K562 (cell line): ENCODE results near the gene DCN. TPM values are rescaled to one million over a fixed set of nuclear protein-coding genes. Genes with fewer than 3 reads are reported as not detected.

Experiments
- ATAC-seq: fragments of 200-7000 bp; cut with Tn5 transposase; 3 replicates; pipeline ENCODE4 v1.9.1; 2020; ENCODE audit warnings: moderate library complexity
- BruUV-seq: library from RNA; stranded (reverse); fragments of 400-500 nt; replicated peaks from 2 replicates; lab custom pipeline; 2021; lab: Mats Ljungman, UMichigan
- CTCF ChIA-PET: fragments of 300-600 bp; formaldehyde crosslinking; extraction: SDS; loops from one replicate; lab custom pipeline; 2021; ENCODE audit warnings: low intra/inter-chr PET ratio; lab: Yijun Ruan, JAX
- POLR2A ChIA-PET: fragments of 300-600, 350-650 bp; sonication (Branson Sonifier 250); formaldehyde crosslinking; extraction: SDS; loops from one replicate; lab custom pipeline; 2021; ENCODE audit warnings: antibody characterized with exemption, inconsistent platforms; lab: Yijun Ruan, JAX
- DNase-seq, 4 experiments: peaks; one replicate each; pipeline versions ENCODE4 v3.0.0 to v3.0.0-alpha.2; 2011 to 2018; ENCODE audit warnings: low spot score in 3 of 4, mixed read lengths in 3 of 4; ENCODE audit errors: extremely low read depth in 1 of 4
- FAIRE-seq: peaks from 2 replicates; lab custom pipeline; 2011; peaks lifted over from hg19 to GRCh38; lab: Jason Lieb, UNC
- H2AFZ ChIP-seq: 2 replicates; pipeline ENCODE4 v1.6.0; 2011; ENCODE audit warnings: low read depth, low read length, control low read depth, inconsistent platforms
- H3K27ac ChIP-seq: fragments of 200-600 bp; 3 replicates; pipeline ENCODE4 v1.8.0; 2011; ENCODE audit warnings: low read depth, mild to moderate bottlenecking, control low read depth, inconsistent platforms, low read length, moderate library complexity, mixed read lengths; ENCODE audit errors: extremely low read depth
- H3K27me3 ChIP-seq, 2 experiments: fragments of 300-600 bp in 1 of 2; 2 replicates in 1 of 2; 3 replicates in 1 of 2; pipeline versions ENCODE4 v1.6.0 to v1.8.0; 2011; ENCODE audit warnings: inconsistent platforms in 2 of 2, low read length in 2 of 2, mild to moderate bottlenecking in 1 of 2, mixed read lengths in 1 of 2, moderate library complexity in 1 of 2; ENCODE audit not compliant: control insufficient read depth in 2 of 2, insufficient read depth in 2 of 2
- H3K36me3 ChIP-seq: fragments of 300-600 bp; 3 replicates; pipeline ENCODE4 v1.8.0; 2011; ENCODE audit warnings: mild to moderate bottlenecking, low read length, inconsistent platforms; ENCODE audit not compliant: control insufficient read depth, insufficient read depth
- H3K4me1 ChIP-seq, 2 experiments: fragments of 200-600 bp in 1 of 2; replicated peaks in 1 of 2; 2 replicates in 1 of 2; 3 replicates in 1 of 2; pipeline versions ENCODE4 v1.5.1 to v1.8.0; 2011; ENCODE audit warnings: inconsistent platforms in 2 of 2, low read length in 2 of 2, mild to moderate bottlenecking in 1 of 2, mixed read lengths in 1 of 2, moderate library complexity in 1 of 2; ENCODE audit not compliant: control insufficient read depth in 2 of 2, insufficient read depth in 2 of 2
- H3K4me2 ChIP-seq: 2 replicates; pipeline ENCODE4 v1.6.1; 2011; ENCODE audit warnings: low read length, control low read depth, inconsistent platforms, mixed read lengths; ENCODE audit not compliant: insufficient read depth
- H3K4me3 ChIP-seq: fragments of 200-600 bp; sonication (generic), shearing (Covaris generic); 2 replicates; pipeline ENCODE4 v1.5.1; 2016; ENCODE audit warnings: control low read depth, inconsistent platforms
- H3K79me2 ChIP-seq: fragments of 200-600 bp; 3 replicates; pipeline ENCODE4 v1.8.0; 2011; ENCODE audit warnings: low read length, inconsistent platforms; ENCODE audit not compliant: control insufficient read depth, insufficient read depth
- H3K9ac ChIP-seq, 2 experiments: 2 replicates each; pipeline versions ENCODE4 v1.6.0 to v1.6.1; 2011; ENCODE audit warnings: low read depth in 2 of 2, low read length in 2 of 2, control low read depth in 1 of 2, inconsistent platforms in 1 of 2, mild to moderate bottlenecking in 1 of 2, mixed read lengths in 1 of 2; ENCODE audit not compliant: insufficient read depth in 1 of 2
- H3K9me1 ChIP-seq: one replicate; pipeline ENCODE4 v1.6.0; 2011; ENCODE audit warnings: inconsistent platforms, mild to moderate bottlenecking, low read length, moderate library complexity; ENCODE audit not compliant: control insufficient read depth, insufficient read depth
- H3K9me3 ChIP-seq: replicated peaks from 2 replicates; pipeline ENCODE4 v1.5.1; 2011; ENCODE audit warnings: low read depth, low read length, inconsistent platforms; ENCODE audit not compliant: control insufficient read depth, insufficient read depth
- H4K20me1 ChIP-seq: replicated peaks from 2 replicates; pipeline ENCODE4 v1.6.1; 2011; ENCODE audit warnings: low read length, inconsistent platforms, mixed read lengths; ENCODE audit not compliant: control insufficient read depth, insufficient read depth
- AFF1 ChIP-seq, 2 experiments: fragments of 450-650 bp; IDR thresholded peaks; 2 replicates each; pipeline ENCODE4 v1.6.1; 2018; ENCODE audit warnings: mild to moderate bottlenecking in 2 of 2, low read depth in 1 of 2; ENCODE audit not compliant: partially characterized antibody in 2 of 2
- BMI1 ChIP-seq: fragments of 150-350 bp; IDR thresholded peaks from 2 replicates; pipeline ENCODE4 v1.6.1; 2014; ENCODE audit warnings: low read length
- EP300 ChIP-seq: IDR thresholded peaks from 2 replicates; pipeline ENCODE4 v1.6.1; 2012; ENCODE audit warnings: low read length, improper control_type of control experiment
- TAF15 ChIP-seq: fragments of 200-400 bp; formaldehyde crosslinking; IDR thresholded peaks from 2 replicates; pipeline ENCODE4 v1.6.1; 2017; ENCODE audit warnings: mild to moderate bottlenecking, low read depth, low read length, moderate library complexity
- TSC22D4 ChIP-seq: fragments of 450-650 bp; IDR thresholded peaks from 2 replicates; pipeline ENCODE4 v1.6.1; 2016; ENCODE audit warnings: missing genetic modification characterization, missing biosample characterization, control low read depth
- ZBTB8A ChIP-seq: fragments of 450-650 bp; IDR thresholded peaks from 2 replicates; pipeline ENCODE4 v1.6.1; 2018; ENCODE audit warnings: mild to moderate bottlenecking, moderate library complexity; ENCODE audit not compliant: partially characterized antibody
- in situ Hi-C: fragments of 300-500 bp; cut with MboI; formaldehyde crosslinking; loops from 4 replicates; pipeline ENCODE4 v1.15.0; 2018; ENCODE audit warnings: inconsistent platforms, mixed read lengths
- intact Hi-C: fragments of 100-400 bp; cut with micrococcal nuclease; formaldehyde crosslinking; loops from 2 replicates; pipeline ENCODE4 v1.14.2; 2022
- polyA plus RNA-seq, 8 experiments: library from polyadenylated mRNA; depleted of rRNA in 4 of 8; stranded (reverse) in 5 of 8; unstranded in 3 of 8; fragments of >200 nt; fragmentation: Nextera tagmentation in 2 of 8; fragmentation: Illumina TruSeq in 1 of 8; extraction: Ambion mirVana in 2 of 8; extraction: Trizol in 1 of 8; gene quantifications; 2 replicates each; pipeline versions ENCODE4 v1.2.1 to v1.2.3, GENCODE V29; 2011 to 2014; ENCODE audit warnings: inconsistent platforms in 1 of 8, missing spikeins in 1 of 8
- total RNA-seq, 7 experiments: library from RNA; depleted of rRNA in 6 of 7; stranded (reverse); fragments of >200 nt in 6 of 7; fragmentation: Illumina TruSeq in 2 of 7; extraction: Trizol in 2 of 7; gene quantifications; 2 replicates each; pipeline versions ENCODE4 v1.2.1 to v1.2.3, GENCODE V29; 2011 to 2021; ENCODE audit warnings: low replicate concordance in 1 of 7

Gene DCN
- total and polyA plus RNA-seq, 9 of the 15 experiments (the other 6 are each of a cell fraction or from before 2014, with no cell fraction given), result 0.08 to 2.4 (median 0.31) TPM; not detected in 1

- in situ Hi-C loops (no loop called here), intact Hi-C loops (no loop called here)
- H3K9ac ChIP-seq, result no peak overlapping the region
- no peaks in the 10 kb centered on the region for H3K27me3 ChIP-seq
- no peaks in the 10 kb centered on the region for H3K79me2 ChIP-seq
- ChIA-PET POLR2A (no interaction called here), CTCF (no interaction called here)
- no peaks in the 10 kb centered on the region for H3K36me3 ChIP-seq
- no peaks in the 10 kb centered on the region for H3K9me1 ChIP-seq
- H4K20me1 ChIP-seq, result no peaks in the 10 kb centered on the region
- H3K4me3 ChIP-seq, result no peak overlapping the region
- DNase-seq, result no peak
- no peak overlapping the region for H3K4me2 ChIP-seq
- no peak for FAIRE-seq
- H3K27ac ChIP-seq, result no peak overlapping the region
- no TSS peak for BruUV-seq
- no peaks in the 10 kb centered on the region for H3K4me1 ChIP-seq
- H3K9me3 ChIP-seq, result no peaks in the 10 kb centered on the region
- H2AFZ ChIP-seq, result no peak overlapping the region
- ATAC-seq, result no peak
- TF ChIP-seq TSC22D4 (tag), result no peak
- no peak for TF ChIP-seq EP300
- no peak for TF ChIP-seq BMI1
- TF ChIP-seq ZBTB8A, result no peak
- no peak for TF ChIP-seq TAF15
- TF ChIP-seq AFF1 (IDR thresholded peaks at IDR 0.05; ENCODE audit: low read depth in 1 of 2, partially characterized antibody in 2 of 2), result no peak
Observed at GRCh38 chr12:91120781-91121180, 61.8 kb downstream of the DCN start.
